Spleen (tissue), 7 donors: Measurements from ENCODE around the gene ACOXL.

Experiments used
- POLR2A ChIP-seq, 3 donors: fragments of 450-650 bp; IDR thresholded peaks; one replicate each; pipeline ENCODE4 v1.5.1; 2017; ENCODE audit warnings: antibody characterized with exemption in 3 of 3, mild to moderate bottlenecking in 1 of 3
- POLR2AphosphoS5 ChIP-seq, 3 donors: sonication (generic); formaldehyde crosslinking; IDR thresholded peaks; one replicate each; pipeline ENCODE4 v1.5.1; 2017; ENCODE audit warnings: antibody characterized with exemption in 3 of 3
- TF ChIP-seq, protein P1 (sequence below), 11 experiments: fragments of 200-600 bp in 7 of 11; fragments of 450-650 bp in 4 of 11; sonication (generic) in 4 of 11; IDR thresholded peaks in 8 of 11; conservative IDR thresholded peaks in 3 of 11; 1 replicate in 7 of 11; 2 replicates in 4 of 11; pipeline versions ENCODE4 v1.4.0 to v1.8.0; 2016 to 2021; ENCODE audit warnings: antibody characterized with exemption in 11 of 11, inconsistent platforms in 4 of 11, mild to moderate bottlenecking in 1 of 11
- donor health status: DM: no; HTN: no; CAD: no; lungs with moderate emphysema.
- donor health status: DM: no; HTN: no; CAD: no.
- donor health status: DM: no; HTN: no; CAD: no.

DNA sequence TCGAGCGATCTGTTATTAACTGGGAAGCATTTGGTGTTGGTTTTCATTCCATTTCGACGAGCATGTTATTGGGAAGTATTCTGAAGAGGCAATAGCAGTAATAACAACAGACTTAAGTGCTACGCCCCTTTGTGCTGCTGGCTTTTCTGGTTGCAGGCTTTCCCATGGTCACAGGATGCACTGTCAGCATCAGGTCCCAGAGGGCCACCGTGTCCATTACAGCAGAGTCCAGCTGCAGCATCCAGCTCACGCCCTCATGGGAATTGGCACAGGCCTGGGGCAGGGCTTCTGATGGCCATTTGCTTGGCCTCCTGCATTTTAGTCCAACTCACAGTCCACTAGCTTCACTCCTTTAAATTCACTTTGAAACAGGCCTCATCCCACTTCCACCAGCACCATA is 432.7 kb downstream of the ACOXL start:
- TF ChIP-seq, protein P1, sequence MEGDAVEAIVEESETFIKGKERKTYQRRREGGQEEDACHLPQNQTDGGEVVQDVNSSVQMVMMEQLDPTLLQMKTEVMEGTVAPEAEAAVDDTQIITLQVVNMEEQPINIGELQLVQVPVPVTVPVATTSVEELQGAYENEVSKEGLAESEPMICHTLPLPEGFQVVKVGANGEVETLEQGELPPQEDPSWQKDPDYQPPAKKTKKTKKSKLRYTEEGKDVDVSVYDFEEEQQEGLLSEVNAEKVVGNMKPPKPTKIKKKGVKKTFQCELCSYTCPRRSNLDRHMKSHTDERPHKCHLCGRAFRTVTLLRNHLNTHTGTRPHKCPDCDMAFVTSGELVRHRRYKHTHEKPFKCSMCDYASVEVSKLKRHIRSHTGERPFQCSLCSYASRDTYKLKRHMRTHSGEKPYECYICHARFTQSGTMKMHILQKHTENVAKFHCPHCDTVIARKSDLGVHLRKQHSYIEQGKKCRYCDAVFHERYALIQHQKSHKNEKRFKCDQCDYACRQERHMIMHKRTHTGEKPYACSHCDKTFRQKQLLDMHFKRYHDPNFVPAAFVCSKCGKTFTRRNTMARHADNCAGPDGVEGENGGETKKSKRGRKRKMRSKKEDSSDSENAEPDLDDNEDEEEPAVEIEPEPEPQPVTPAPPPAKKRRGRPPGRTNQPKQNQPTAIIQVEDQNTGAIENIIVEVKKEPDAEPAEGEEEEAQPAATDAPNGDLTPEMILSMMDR (IDR thresholded peaks at IDR 0.05 in 8 of 11, conservative IDR thresholded peaks at IDR 0.05 in 3 of 11), result no peak
- TF ChIP-seq POLR2AphosphoS5 (IDR thresholded peaks at IDR 0.05), result peak in 2 of 3 donors; percentile 51 to 61
- TF ChIP-seq POLR2A (IDR thresholded peaks at IDR 0.05), result no peak
